GM23248 (cell line): ENCODE results near the gene CCDC192.

Experiments
- EZH2 ChIP-seq: fragments of 200-600 bp; sonication (generic); IDR thresholded peaks from 2 replicates; pipeline ENCODE4 v1.6.1; 2018; ENCODE audit warnings: antibody characterized with exemption, mild to moderate bottlenecking; ENCODE audit not compliant: insufficient read depth, poor library complexity, severe bottlenecking
- EZH2phosphoT487 ChIP-seq: fragments of 200-600 bp; sonication (generic); IDR thresholded peaks from 2 replicates; pipeline ENCODE4 v1.6.1; 2018; ENCODE audit warnings: antibody characterized with exemption, moderate library complexity, mild to moderate bottlenecking, low read depth; ENCODE audit not compliant: insufficient read depth

DNA sequence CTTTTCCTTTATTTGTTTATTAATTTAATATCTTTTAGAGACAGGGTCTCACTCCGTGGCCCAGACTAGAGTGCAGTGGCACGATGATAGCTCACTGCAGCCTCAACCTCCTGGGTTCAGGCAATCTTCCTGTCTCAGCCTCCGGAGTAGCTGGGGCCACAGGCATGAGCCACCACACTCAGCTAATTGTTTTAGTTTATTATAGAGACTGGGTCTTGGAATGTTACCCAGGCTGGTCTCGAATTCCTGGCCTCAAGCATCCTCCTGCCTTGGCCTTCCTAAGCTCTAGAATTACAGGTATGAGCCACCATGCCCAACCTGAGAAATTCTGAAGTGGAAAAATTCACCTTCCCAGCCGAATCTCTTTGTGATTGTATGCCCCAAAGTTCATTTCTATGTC is 240.9 kb downstream of the CCDC192 start:
- TF ChIP-seq EZH2phosphoT487 (no peak), EZH2 (no peak)
